Smooth muscle cell (in vitro differentiated cells): ENCODE measurements around the gene EFR3B. TPM values are rescaled to one million over a fixed set of nuclear protein-coding genes. Genes with fewer than 3 reads are reported as not detected.
A peak's percentile ranks its signal among the peaks of the same experiment; 100 is the strongest.

Experiments used
- DNase-seq: peaks from one replicate; lab custom pipeline; 2025; ENCODE audit not compliant: unreplicated experiment; lab: John Stamatoyannopoulos, UW
- H2AFZ ChIP-seq: fragments of 200-600 bp; sonication (generic); 2 replicates; pipeline ENCODE4 v1.6.0; 2016; ENCODE audit warnings: antibody characterized with exemption, low read depth, mild to moderate bottlenecking
- H3F3A ChIP-seq: fragments of 200-600 bp; sonication (generic); 2 replicates; pipeline ENCODE4 v1.6.0; 2017; ENCODE audit warnings: antibody characterized with exemption, low read depth
- H3K27ac ChIP-seq: fragments of 200-600 bp; sonication (generic); 2 replicates; pipeline ENCODE4 v1.5.1; 2016; ENCODE audit warnings: low read depth, mild to moderate bottlenecking
- H3K27me3 ChIP-seq: fragments of 200-600 bp; sonication (generic); 2 replicates; pipeline ENCODE4 v1.6.1; 2016; ENCODE audit warnings: low read depth, mild to moderate bottlenecking
- H3K36me3 ChIP-seq: fragments of 200-600 bp; sonication (generic); 2 replicates; pipeline ENCODE4 v1.5.1; 2016; ENCODE audit warnings: low read depth
- H3K4me1 ChIP-seq: fragments of 200-600 bp; sonication (generic); 2 replicates; pipeline ENCODE4 v1.5.1; 2016; ENCODE audit warnings: low read depth
- H3K4me2 ChIP-seq: fragments of 200-600 bp; sonication (generic); 2 replicates; pipeline ENCODE4 v1.6.0; 2016; ENCODE audit warnings: mild to moderate bottlenecking
- H3K4me3 ChIP-seq: fragments of 200-600 bp; sonication (generic); 2 replicates; pipeline ENCODE4 v1.5.1; 2016; ENCODE audit warnings: mild to moderate bottlenecking
- H3K79me2 ChIP-seq: fragments of 200-600 bp; sonication (generic); 2 replicates; pipeline ENCODE4 v1.6.0; 2016; ENCODE audit warnings: low read depth, mild to moderate bottlenecking
- H3K9ac ChIP-seq: fragments of 200-600 bp; sonication (generic); 2 replicates; pipeline ENCODE4 v1.6.0; 2016; ENCODE audit warnings: low read depth
- H3K9me3 ChIP-seq: fragments of 200-600 bp; sonication (generic); replicated peaks from 2 replicates; pipeline ENCODE4 v1.5.1; 2016; ENCODE audit warnings: low read depth
- H4K20me1 ChIP-seq: fragments of 200-600 bp; sonication (generic); 2 replicates; pipeline ENCODE4 v1.6.0; 2016; ENCODE audit warnings: low read depth
- WGBS: methylation state at CpG from one replicate; pipeline ENCODE4 v1.1.7; 2016; ENCODE audit warnings: low lambda C conversion rate; 5-methylcytosine and 5-hydroxymethylcytosine counted together
- polyA plus RNA-seq: library from polyadenylated mRNA; unstranded; fragments of >200 nt; fragmentation: Nextera tagmentation; extraction: Ambion mirVana; gene quantifications from 2 replicates; pipeline ENCODE4 v1.2.1, GENCODE V29; 2016
- total RNA-seq: library from RNA; depleted of rRNA; stranded (reverse); fragments of >200 nt; gene quantifications from 2 replicates; pipeline ENCODE4 v1.2.3, GENCODE V29; 2014
- TF ChIP-seq, protein P1 (sequence below): fragments of 200-600 bp; sonication (generic); IDR thresholded peaks from 2 replicates; pipeline ENCODE4 v1.5.1; 2017; ENCODE audit warnings: borderline replicate concordance, mild to moderate bottlenecking, antibody characterized with exemption; ENCODE audit not compliant: insufficient read depth, poor library complexity, severe bottlenecking

EFR3B gene
- total and polyA plus RNA-seq, 2 experiments from 2014 or later, result 4.0 to 5.2 TPM

GRCh38 chr2:25043241-25043867 is 1.5 kb downstream of the EFR3B start:
- 12% methylated on average over 8 of the region's 8 CpGs for WGBS
- H3K9ac ChIP-seq, result peak overlapping the region; percentile 96
- no peaks in the 10 kb centered on the region for H3K9me3 ChIP-seq
- H3K4me3 ChIP-seq, result peak overlapping the region; percentile 100
- peaks cover 8% of the 10 kb centered on the region for H3F3A ChIP-seq
- peaks cover 8% of the 10 kb centered on the region for H3K79me2 ChIP-seq
- DNase-seq, result peak; percentile 27
- TF ChIP-seq, protein P1, sequence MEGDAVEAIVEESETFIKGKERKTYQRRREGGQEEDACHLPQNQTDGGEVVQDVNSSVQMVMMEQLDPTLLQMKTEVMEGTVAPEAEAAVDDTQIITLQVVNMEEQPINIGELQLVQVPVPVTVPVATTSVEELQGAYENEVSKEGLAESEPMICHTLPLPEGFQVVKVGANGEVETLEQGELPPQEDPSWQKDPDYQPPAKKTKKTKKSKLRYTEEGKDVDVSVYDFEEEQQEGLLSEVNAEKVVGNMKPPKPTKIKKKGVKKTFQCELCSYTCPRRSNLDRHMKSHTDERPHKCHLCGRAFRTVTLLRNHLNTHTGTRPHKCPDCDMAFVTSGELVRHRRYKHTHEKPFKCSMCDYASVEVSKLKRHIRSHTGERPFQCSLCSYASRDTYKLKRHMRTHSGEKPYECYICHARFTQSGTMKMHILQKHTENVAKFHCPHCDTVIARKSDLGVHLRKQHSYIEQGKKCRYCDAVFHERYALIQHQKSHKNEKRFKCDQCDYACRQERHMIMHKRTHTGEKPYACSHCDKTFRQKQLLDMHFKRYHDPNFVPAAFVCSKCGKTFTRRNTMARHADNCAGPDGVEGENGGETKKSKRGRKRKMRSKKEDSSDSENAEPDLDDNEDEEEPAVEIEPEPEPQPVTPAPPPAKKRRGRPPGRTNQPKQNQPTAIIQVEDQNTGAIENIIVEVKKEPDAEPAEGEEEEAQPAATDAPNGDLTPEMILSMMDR, result no peak
- H3K36me3 ChIP-seq, result no peaks in the 10 kb centered on the region
- H3K27ac ChIP-seq, result peak overlapping the region; percentile 83
- no peaks in the 10 kb centered on the region for H3K27me3 ChIP-seq
- H3K4me2 ChIP-seq, result peak overlapping the region; percentile 95
- peaks cover 8% of the 10 kb centered on the region for H3K4me1 ChIP-seq
- peak overlapping the region; percentile 79 for H2AFZ ChIP-seq
- H4K20me1 ChIP-seq, result peaks cover 27% of the 10 kb centered on the region

DNA sequence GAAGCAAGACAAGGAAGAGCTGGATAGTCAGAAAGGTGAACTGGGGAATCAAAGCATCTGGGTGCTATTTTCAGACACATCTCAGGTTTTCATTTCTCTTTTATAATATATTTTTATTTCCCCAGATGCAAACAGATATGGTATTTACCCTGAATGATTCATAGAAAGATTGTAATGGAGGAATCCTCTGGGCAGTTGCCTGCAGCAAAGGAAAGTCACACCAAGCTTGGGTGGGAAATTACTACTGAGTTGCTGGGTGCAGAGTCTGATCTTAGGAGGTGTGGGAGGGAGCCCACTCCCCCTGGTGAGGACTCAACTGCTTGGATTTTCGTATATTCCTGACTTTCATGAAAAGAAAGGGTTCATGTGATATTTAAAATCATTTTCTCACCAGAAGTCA is 2.1 kb downstream of the EFR3B start:
- Histone ChIP-seq H3K27me3 (no peaks in the 10 kb centered on the region), H3K79me2 (peaks cover 8% of the 10 kb centered on the region), H3K9ac (no peak overlapping the region), H3K4me3 (no peak overlapping the region), H3K36me3 (no peaks in the 10 kb centered on the region), H3K4me1 (peaks cover 8% of the 10 kb centered on the region), H3F3A (peaks cover 8% of the 10 kb centered on the region), H2AFZ (no peak overlapping the region), H4K20me1 (peaks cover 27% of the 10 kb centered on the region), H3K27ac (peak overlapping the region; percentile 83), H3K9me3 (no peaks in the 10 kb centered on the region), H3K4me2 (peak overlapping the region; percentile 95)
- no peak for DNase-seq
- TF ChIP-seq, protein P1, result no peak
- 91% methylated on average over 1 of the region's 1 CpG for WGBS

- H2AFZ ChIP-seq, result no peak overlapping the region
- WGBS, result 91% methylated on average over 6 of the region's 6 CpGs
- H3F3A ChIP-seq, result peaks cover 8% of the 10 kb centered on the region
- H3K9me3 ChIP-seq, result no peaks in the 10 kb centered on the region
- H3K27ac ChIP-seq, result no peak overlapping the region
- H4K20me1 ChIP-seq, result peaks cover 32% of the 10 kb centered on the region
- no peak overlapping the region for H3K4me2 ChIP-seq
- H3K36me3 ChIP-seq, result no peaks in the 10 kb centered on the region
- H3K4me3 ChIP-seq, result no peak overlapping the region
- no peaks in the 10 kb centered on the region for H3K27me3 ChIP-seq
- H3K79me2 ChIP-seq, result peaks cover 8% of the 10 kb centered on the region
- peaks cover 8% of the 10 kb centered on the region for H3K4me1 ChIP-seq
- H3K9ac ChIP-seq, result no peak overlapping the region
- TF ChIP-seq, protein P1, result no peak
- DNase-seq, result no peak
Measured at GRCh38 chr2:25044990-25045389, 3.1 kb downstream of the EFR3B start.

DNA sequence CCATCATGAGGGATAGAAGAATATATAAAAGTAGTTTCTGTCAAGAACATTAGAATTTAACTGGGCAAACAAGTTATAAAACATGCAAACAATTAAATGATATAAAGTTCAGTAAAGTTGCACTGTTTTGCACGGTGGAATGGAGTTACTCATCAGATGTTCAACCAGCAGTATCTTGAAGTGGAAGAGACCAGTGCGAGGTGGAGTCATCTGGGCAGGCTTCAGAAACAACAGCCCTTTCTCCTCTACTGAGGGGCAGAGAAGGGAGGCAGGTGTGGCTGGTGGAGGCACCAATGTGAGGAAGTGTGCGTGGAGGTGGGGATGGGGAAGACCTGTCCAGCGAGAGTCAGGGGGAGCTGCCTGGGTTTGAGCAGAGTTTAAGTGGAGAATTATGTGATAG is 7.5 kb downstream of the EFR3B start:
- Histone ChIP-seq H2AFZ (no peak overlapping the region), H3K4me2 (no peak overlapping the region), H4K20me1 (peaks cover 34% of the 10 kb centered on the region), H3K4me3 (no peak overlapping the region), H3K27me3 (no peaks in the 10 kb centered on the region), H3K4me1 (peaks cover 3% of the 10 kb centered on the region), H3K27ac (no peak overlapping the region), H3K79me2 (peaks cover 8% of the 10 kb centered on the region), H3K9ac (no peak overlapping the region), H3K9me3 (no peaks in the 10 kb centered on the region), H3F3A (no peaks in the 10 kb centered on the region), H3K36me3 (no peaks in the 10 kb centered on the region)
- TF ChIP-seq, protein P1, result no peak
- 95% methylated on average over 4 of the region's 4 CpGs for WGBS
- no peak for DNase-seq
